OCI-M2 (cell line): ENCODE measurements around the gene HRH1.
"Not testable (repeated sequence)": the region's sequence is repeated elsewhere in the genome, so short reads cannot be mapped to it uniquely, and the experiment has no call there.

Source experiments
- DNase-seq: peaks from one replicate; lab custom pipeline; 2025; ENCODE audit not compliant: unreplicated experiment; lab: John Stamatoyannopoulos, UW

The HRH1 gene

DNA sequence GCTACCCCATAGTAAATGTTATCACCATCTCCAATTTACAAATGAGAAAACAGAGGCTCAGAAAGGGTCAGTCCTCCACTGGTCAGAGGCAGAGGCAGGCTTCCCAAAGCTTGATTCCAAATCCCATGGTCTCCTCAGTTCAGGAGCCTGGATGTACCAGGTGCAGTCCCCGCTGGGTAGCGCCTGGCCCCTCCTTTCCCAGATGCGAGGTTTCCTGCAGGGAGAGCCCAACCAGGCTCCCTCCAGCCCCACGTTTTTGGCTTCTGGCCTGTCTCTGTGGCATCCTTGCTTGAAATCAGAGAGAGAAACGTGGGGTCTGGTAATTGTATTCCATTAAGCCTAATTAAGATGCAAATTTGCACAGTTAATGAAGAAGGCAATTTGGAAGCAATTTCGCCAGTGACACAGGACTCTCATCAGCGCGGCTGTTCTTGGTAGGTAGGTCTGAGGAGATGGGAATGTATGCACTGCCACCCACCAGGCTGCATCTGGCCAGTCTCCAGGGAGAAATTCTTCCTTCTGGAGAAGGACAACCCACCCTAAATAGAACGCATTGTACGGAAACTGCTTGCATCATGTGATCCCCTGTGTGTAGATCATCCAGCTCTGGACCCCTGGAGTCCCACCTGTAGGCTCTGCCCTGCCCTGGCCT is 50.5 kb downstream of the HRH1 start:
- DNase-seq = no peak

DNA sequence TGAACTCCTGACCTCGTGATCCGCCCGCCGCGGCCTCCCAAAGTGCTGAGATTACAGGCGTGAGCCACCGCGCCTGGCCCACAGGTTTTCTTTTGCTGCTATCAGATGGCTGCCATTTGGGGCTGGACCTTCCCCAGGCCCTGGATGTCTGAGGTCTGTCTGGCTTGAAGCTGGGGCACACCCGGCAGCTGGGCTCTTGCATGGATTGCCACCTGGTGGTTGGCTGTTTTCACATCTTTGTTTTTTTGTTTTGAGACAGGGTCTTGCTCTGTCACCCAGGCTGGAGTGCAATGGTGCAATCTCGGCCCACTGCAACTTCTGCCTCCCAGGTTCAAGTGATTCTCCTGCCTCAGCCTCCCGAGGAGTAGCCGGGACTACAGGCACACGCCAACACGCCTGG is 51.6 kb downstream of the HRH1 start:
- not testable (repeated sequence) for DNase-seq

DNA sequence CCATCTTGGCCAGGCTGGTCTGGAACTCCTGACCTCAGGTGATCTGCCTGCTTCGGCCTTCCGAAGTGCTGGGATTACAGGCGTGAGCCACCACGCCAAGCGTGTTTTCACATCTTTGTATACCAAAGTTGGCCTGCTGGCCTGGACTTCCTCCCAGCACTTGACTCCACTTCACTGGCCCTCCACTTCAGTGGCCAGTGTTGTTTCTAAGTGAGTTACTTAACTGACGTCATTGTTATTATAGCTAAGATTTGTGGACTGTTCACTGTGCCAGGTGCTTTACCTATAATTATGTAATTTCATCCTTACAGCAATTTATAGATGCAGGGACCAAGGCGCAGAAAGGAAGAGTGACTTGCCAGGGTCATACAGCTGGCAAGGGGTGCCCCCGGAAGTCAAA is 52.0 kb downstream of the HRH1 start:
- no peak for DNase-seq

DNA sequence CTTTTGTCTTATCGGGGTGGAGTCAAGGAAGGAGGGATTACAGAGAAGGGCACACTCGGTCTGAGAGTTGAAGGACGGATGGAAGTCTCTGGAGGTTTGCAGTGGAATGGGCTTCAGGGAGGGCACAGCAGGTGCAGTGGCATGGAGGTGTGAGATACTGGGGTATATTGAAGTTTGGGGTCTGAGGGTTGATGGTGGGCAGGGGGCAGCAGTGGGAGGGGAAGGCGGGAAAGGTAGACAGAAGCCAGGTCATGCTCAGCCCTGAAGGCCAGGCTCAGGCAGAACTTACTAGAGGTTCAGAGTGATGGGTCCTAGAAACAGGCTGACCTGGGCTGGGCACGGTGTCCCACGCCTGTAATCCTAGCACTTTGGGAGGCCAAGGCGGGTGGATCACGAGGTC is 52.7 kb downstream of the HRH1 start:
- DNase-seq = no peak

DNA sequence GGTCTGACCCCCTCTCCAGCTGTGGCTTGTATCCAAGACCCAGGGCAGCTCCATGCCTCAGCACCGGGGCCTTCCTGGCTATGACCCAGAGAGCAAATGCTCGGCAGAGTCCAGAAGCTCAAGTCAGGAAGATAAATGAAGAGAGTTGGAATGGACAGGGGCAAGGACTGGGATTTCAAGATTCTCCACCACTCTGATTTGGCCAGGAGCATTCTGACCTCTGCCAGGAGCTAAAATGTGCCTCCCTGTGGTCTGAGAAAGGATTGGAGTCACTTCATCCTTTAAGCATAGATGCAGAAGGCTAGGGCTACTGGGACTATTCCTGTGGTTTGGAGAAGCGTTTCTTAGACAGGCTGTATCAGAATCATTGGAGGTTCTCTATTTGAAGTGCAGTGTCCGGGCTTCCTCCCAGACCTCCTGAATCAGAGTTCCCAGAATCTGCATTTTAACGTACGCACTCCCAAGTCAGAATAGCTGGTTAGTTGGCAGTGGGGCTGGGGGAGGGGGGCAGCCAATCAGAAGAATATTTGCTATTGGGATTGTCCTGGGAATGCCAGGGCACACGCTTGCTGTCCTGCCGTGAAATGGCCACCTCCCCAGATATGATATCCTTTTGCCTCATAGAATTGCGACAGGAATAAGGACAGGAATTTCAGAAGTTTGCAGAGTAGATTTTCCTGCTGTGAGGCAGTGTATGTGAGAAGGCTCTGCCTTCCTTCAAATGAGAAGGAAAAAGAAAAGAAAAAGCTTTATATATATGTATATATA is 57.4 kb downstream of the HRH1 start:
- no peak for DNase-seq

DNA sequence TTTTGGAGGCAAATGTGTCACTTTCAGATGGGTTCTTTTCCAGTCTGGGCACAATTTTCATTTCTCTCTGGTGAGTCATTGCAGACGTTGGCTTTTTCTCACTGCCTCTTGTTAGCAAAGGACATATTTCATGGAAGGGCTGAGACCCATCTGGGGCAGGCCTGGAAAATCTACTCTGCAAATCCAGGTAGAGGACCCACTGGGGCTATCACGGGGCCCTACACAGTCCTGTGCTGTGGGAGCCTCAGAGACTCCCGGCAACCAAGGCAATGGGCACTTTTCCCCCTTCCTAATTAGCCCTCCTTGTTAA is 58.0 kb downstream of the HRH1 start:
- no peak for DNase-seq

DNA sequence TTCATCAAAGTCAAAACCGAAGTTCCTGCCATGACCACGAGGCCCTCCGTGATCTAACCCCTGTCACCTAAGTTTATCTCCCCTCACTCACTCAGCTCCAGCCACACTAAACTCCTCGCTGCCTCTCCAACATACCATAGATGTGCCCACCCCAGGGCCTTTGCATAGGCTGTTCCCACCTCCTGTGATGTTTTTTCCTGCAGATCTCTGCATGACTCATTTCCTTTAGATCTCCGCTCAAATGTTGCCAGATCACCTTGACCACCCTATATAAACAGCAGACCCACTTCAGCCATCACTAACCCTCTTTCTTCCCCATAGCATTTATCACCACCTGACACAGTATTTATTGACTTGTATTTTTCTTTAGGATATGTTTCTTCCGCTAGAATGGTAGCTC is 58.5 kb downstream of the HRH1 start:
- DNase-seq = no peak

DNA sequence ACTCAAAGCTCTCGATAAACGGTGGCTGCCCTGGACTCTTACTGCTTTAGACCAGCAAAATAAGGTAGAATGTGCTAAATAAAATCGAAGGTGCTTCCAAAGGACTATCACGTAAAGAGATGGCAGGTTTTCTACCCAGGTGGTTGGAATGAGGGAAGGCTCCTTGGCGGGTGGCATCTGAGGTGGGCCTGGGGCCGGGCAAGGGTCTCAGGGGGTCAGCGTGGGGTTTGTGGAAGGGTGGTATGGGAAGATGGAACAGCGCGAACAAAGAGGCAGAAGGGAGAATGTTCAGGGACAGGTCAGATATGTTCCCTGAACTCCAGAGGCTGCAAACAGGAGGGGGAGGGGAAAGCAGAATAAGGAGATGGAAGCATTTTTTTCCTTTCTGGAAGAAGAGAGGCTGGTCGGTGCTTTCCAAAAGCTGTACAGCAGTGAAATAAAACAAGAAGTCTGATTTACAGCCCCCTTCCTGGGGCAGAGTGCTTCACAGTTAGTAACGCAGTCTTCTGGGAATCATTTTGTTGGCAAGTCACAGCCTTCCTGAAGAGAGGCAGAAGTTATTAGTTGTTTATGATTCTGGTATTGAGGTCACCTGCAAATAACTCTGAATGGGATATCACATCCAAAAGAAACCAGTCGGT is 59.6 kb downstream of the HRH1 start:
- no peak for DNase-seq

DNA sequence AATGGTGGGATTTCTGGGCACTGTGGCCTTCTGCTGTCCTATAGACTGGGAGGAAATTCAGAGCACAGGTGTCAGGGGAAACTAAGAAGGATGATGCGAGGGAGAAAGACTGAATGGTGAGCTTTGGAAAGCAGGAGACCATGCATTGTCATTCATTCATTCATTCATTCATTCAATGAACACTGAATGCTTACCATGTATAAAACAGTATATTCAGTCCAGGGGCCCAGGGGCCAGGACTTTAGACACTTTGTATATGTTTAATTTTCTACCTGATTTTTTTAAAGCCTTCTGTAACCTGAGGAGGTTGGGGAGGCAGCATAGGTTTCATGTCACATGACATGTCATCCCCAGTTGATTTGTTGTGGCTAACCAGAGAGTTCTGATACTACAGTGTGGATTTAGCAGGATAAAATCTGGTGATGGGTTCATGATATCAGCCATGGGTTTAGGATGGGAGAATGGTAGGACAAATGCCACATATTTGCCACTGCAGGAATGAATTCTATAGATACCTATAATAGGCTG is 60.2 kb downstream of the HRH1 start:
- no peak for DNase-seq

DNA sequence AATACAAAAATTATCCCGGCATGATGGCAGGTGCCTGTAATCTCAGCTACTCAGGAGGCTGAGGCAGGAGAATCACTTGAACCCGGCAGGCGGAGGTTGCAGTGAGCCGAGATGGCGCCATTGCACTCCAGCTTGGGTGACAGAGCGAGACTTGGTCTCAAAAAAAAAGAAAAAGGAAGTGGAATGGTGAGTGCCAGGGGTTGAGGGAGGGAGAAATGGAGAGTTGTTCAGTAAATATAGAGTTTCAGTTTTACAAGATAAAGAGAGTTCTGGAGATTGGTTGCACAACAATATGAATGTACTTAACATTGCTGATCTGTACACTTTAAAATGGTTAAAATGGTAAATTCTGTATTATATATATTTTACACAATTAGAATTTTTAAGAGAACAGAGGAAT is 63.1 kb downstream of the HRH1 start:
- DNase-seq = not testable (repeated sequence)

DNA sequence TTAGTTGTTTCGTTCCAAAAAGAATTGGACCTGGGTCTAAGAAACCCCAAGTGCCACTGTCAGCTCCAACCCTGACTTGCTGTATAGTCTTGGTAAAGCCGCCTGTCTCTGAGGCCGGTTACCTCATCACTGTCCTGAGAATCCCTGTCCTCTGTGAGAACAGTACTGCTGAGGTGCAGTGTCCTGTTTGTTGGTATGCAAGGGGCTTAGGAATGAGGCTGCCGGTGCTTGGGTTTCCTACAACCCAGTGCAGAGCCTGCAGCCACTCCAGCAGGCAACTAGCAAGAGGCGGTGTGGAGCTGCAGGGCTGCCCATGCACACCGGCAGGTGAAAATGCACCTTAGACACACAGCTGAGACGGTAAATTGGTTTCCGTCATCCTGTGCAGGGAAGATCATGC is 65.9 kb downstream of the HRH1 start:
- no peak for DNase-seq

DNA sequence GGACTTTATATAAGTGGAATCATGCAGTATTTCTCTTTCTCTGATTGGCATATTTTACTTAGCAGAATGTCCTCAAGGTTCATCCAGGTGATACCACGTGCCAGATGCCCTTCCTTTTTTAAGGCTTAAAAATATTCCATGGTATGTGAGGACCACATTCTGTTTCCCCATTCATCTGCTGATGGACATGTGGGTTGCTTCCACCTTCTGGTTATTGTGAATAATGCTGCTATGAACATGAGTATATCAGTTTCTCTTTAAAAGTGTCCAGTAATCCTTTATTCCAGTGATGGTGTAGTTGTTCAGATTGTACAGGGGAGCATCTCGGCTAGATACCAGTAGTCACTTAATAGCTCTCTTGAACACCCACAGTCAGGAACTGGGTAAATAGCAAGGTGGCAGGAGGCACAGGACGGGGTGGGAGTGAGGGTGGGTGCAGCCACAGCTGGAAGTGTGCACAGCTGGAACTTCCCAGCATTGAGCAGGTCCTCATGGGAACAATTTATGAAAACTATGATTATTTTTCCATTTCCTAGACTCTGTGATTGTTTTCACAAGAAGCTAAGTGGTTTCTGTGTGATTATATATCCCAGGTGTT is 67.6 kb downstream of the HRH1 start:
- no peak for DNase-seq

DNA sequence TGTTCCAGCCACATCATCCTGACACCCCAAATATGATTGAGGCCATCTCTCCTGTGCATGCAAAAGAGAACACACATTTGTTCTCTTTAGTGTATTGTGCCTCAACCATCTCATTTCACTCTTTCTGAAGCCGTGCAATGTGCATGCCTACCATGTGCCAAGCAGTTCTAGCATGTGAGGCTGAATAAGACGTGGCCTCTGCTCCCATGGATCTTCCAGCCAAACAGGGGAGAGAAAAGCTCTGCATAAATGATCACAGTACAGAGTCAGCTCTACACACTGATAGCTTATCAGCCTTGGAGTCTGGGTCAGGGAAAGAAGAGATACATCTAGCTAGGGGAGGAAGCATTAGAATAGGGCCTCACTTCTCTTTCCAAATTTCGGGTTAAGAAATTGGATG is 69.7 kb downstream of the HRH1 start:
- DNase-seq = no peak

DNA sequence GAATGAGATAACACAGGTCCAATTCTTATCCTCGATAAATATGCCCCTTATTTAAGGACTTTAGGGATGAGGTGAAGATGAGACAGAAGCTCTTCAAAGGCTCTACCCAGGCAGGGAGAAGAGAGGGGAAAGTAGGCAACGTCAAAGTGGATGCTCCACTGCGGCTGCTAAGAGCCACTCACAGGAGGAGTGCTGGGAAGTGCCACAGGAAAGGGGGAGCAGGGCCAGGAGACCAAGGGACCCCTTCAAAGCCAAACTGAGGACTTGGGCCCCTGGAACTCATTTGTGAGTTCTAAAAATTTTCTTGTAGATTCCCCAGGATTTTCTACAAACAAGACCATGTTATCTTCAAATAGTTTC is 70.6 kb downstream of the HRH1 start:
- DNase-seq = no peak

DNA sequence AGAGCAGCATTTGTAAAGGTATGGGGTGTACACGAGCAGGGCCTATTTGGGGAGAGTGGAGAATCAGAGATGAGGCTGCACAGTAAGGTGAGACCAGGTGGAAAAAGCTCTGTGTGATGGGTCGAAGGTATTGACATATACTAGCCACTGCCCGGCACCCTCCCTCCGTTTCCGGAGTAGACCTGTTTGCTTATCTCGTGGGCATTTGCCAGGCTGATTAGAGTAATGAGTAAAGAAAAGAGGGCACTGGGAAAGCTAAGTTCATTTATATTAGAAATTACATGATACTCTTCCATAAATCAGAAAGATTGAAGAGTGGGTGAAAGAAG is 71.7 kb downstream of the HRH1 start:
- DNase-seq = no peak

DNA sequence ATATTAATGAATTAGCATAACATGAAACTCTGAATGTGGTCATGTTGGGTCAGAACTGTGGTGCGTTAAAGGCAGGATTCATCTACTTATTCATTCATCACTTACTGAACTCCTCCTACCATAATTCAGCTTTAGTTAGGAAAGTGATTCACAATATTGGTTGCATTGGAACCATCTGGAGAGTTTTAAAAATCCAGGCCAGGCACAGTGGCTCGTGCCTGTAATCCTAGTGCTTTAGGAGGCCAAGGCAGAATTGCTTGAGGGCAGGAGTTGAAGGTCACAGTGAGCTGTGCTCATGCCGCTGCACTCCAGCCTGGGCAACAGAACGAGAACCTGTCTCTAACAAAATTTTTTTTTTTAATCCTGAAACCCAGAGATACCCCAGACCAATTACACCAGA is 73.7 kb downstream of the HRH1 start:
- no peak for DNase-seq

DNA sequence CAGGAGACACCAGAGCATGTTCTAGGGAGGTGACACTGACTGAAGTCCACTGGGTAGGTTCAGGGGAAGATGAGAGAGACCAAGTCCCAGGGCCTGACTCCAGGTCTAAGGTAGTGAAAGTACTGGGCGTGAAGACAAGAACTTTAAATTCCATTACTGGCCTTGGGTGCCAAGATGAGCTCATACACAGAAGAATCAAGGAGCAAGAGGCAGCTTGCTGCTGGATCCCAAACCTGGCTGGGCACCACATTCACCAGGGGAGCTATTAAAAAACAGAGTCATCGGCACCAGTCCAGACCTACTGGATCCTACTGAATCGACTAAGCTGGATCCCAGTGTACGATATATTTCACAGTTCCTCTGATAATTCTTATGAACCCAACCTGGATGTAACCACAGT is 75.8 kb downstream of the HRH1 start:
- no peak for DNase-seq

DNA sequence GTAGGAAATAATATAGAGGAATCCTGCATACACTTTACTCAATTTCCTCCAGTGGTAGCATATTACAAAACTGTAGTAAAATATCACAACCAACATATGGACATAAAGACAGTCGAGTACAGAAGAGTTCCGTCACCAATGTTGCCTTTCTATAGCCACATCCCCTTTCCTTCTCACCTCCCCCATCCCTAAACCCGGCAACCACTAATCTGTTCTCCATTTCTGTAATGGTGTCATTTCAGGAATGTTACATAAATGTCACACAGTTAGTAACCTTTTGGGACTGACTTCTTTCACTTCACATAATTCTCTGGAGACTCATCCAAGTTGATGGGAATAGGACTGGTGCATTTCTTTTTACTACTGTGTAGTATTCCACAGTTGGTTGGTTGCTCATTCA is 76.5 kb downstream of the HRH1 start:
- no peak for DNase-seq

DNA sequence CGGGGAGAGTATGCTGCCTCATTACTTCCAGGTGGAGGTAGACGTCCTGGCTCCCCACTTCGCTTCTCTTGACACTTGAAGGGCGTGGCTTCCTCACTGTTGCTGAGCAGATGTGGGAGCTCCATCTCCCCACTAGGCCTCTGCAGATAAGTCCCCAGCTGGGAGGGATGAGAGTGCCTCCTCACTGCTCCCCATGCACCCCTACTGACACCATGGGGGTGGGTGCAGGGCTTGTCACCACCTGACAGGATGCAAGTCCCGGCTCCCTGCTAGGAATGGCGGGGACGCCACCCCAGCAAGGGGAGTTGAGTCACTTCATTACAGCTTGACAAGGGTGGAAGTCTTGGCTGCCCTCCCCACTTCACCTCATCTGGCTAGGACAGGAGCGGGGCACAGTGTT is 81.1 kb downstream of the HRH1 start:
- no peak for DNase-seq

DNA sequence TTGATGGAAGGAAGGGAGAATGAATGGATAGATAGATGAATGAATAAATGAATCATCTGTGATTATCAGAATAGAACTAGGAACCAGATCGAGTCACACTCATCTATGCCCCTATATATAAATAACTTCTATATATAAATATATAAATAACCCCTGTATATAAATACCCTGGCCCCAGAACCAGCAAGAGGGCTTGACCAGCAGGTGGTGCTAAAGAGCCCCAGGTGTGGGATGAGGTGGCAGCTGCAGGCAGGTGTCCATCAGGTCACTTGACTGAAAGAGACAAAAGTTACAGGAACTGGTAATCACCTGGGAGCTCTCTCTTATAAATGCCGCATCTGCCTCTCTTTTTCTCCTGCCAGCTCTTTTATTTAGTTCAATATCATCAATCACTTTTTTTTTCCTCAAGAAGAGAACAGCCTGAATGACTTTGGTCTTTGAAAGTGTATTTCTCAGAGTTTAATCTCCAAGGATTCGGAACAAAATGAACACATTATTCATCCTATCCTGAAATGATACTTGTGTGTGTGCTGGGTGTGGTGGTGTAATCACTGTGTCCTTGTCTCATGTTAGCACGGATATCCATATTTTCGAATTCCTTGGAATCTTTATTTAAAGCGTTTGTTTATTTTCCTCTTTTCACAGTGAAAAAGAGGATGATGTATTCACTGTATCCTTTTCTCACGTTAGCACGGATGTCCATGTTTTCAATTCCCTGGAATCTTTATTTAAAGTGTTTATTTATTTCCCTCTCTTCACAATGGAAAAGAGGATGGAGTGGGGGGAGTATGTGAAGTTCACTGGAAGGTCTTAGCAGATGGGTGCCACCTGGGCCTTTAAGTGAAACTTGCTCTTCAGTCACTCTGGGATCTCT is 82.5 kb downstream of the HRH1 start:
- no peak for DNase-seq

DNA sequence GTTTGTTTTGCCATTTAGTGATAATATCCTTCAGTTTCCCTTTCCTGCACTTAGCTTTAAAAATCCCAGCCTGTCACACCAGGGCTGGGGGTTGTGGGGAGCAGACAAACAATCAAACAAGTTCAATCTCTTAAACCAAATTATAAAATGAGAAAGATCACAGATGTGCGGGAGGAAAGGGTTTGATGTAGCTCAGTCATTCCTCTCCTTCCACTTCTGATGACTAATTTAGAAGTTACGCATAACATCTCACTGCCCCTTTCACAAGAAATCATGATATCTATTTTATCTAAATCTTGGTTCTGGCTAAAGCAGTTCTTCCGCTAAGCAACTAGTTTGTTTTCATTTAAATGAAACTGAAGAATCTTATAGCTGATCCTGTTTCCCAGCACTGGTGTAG is 83.8 kb downstream of the HRH1 start:
- DNase-seq = no peak
